WI38 (cell line): ENCODE results near the gene ELMO1.

Experiments used
- H3K4me3 ChIP-seq: 2 replicates; pipeline ENCODE4 v1.5.1; 2011; ENCODE audit warnings: low read depth, mild to moderate bottlenecking, control low read depth, low read length
- TF ChIP-seq, protein P1 (sequence below): IDR thresholded peaks from 2 replicates; pipeline ENCODE4 v1.5.1; 2012; ENCODE audit warnings: low read depth, mild to moderate bottlenecking, control low read depth, low read length

The ELMO1 gene, protein sequence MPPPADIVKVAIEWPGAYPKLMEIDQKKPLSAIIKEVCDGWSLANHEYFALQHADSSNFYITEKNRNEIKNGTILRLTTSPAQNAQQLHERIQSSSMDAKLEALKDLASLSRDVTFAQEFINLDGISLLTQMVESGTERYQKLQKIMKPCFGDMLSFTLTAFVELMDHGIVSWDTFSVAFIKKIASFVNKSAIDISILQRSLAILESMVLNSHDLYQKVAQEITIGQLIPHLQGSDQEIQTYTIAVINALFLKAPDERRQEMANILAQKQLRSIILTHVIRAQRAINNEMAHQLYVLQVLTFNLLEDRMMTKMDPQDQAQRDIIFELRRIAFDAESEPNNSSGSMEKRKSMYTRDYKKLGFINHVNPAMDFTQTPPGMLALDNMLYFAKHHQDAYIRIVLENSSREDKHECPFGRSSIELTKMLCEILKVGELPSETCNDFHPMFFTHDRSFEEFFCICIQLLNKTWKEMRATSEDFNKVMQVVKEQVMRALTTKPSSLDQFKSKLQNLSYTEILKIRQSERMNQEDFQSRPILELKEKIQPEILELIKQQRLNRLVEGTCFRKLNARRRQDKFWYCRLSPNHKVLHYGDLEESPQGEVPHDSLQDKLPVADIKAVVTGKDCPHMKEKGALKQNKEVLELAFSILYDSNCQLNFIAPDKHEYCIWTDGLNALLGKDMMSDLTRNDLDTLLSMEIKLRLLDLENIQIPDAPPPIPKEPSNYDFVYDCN

DNA sequence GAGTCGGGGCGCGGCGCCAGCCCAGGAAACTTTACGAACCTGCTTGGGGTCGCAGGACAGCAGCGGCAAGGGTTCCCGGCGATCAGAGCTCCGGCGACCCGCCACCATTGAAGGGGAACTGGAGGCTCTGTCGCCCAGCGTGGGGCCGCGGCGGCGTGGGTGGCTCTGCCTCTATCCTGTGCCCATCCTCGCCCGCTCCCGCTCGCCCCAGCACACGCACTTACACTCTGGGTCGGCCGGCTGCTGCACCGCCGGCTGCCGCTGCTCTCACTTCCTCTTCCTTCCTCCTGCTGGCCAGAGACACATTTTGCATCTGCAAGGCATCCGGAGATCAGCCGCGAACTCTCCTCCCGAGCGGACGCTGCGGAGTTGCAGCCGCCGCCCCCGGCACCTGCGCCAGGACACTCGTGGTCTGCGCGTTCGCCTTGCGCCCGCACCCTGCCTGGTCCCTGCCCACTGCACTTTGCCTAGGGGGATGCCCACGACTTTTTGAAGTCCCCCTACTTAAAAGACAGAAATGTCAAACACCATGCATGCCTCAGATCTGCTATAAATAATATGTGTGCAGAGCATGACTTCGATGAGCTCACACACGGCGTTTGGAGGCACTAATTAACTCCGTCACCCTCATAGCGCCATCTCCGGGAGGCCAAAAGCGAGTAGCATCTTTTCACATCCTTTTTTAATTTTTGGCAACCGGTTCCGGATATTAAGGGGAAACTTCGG lies at the start of gene ELMO1:
TSS of gene ELMO1 (minus strand) at position 229 of the 726 bp plus-strand sequence. CDS start 106,174 bp downstream, outside the sequence.
- no peak within 1 kb of the TSS for H3K4me3 ChIP-seq
- TF ChIP-seq, protein P1, sequence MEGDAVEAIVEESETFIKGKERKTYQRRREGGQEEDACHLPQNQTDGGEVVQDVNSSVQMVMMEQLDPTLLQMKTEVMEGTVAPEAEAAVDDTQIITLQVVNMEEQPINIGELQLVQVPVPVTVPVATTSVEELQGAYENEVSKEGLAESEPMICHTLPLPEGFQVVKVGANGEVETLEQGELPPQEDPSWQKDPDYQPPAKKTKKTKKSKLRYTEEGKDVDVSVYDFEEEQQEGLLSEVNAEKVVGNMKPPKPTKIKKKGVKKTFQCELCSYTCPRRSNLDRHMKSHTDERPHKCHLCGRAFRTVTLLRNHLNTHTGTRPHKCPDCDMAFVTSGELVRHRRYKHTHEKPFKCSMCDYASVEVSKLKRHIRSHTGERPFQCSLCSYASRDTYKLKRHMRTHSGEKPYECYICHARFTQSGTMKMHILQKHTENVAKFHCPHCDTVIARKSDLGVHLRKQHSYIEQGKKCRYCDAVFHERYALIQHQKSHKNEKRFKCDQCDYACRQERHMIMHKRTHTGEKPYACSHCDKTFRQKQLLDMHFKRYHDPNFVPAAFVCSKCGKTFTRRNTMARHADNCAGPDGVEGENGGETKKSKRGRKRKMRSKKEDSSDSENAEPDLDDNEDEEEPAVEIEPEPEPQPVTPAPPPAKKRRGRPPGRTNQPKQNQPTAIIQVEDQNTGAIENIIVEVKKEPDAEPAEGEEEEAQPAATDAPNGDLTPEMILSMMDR: no peak

DNA sequence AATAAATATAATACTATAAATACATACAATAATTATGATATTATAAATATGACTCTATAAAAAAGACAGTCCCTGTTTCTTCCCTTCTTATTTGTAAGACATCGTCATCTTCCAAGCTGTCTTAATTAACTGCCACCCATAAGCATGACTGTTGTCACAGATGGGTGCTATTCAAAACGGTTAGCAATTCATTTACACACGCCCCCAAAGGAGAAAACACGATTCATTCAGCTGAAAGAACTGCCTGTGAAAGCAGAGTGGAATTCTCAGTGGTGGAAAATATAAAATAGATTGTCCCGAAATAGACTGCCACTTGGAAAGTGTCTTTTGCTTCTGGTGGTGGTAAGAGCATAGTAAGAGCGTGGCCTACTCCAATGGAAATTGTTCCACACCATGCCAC lies 48.9 kb upstream of the ELMO1 start:
- TF ChIP-seq, protein P1: no peak
- no peak overlapping the region for H3K4me3 ChIP-seq

DNA sequence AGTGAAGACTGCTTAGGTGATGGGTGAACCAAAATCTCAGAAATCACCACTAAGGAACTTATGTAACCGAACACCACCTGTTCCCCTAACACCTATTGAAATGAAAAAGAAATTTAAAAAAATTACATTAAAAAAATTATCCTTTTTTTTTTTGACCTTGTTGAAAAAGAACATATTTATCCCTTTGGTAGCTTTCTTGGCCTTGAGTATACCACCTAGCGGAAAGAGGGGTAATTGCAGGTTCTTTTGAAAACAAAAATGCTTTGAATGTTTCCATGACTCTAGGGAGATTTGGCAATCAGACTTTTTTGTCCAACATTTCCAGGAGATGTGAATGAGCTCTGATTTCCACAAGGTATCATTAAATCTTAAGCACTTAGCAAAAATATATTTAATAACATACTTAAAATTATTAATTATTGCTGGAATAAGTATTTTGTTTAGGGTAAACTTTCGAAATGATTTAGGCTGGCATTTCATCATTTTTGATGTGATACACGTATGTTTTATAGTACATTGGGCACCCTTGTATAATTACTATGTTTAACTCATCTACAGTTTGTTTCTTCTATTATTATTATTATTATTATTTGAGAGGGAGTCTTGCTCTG lies 47.0 kb upstream of the ELMO1 start:
- TF ChIP-seq, protein P1: no peak
- no peak overlapping the region for H3K4me3 ChIP-seq

DNA sequence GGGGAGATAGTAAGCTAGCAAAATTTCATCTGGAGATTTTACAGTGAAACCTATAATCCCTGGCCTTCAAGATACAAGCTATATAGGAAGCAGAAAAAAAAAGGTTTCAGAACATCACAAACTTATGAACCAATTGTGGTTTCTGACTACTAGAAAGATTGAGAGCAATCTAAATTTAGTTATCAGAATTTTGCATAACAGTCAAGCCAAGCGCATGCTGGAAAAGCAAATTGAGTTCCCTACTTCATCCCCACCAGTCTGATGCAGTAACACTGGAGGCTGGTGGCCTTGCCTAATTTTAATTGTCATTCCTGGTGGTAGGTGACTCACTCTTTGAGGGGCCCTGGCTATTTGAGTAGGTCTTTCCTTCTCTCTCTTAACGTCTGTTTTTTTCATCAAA lies 46.3 kb upstream of the ELMO1 start:
- H3K4me3 ChIP-seq: no peak overlapping the region
- TF ChIP-seq, protein P1: no peak

DNA sequence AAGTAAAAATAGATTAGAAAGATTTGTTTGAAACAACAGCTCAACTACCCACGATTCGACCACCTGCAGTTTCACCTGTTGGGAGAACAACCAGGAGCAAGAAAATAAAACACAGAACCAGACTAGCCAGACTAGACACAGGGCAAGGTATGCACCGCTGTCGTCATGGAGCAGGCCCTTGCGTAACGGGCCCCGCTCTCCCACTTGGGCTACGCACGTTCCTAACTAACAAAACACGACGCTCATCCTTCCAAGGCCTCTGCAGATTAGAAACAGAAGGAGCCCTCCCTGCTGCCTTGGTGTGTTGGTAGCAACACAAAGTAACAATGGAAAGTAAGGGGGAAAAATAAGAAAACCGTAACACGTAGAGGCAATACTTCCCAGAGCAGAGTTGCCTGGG lies 45.1 kb upstream of the ELMO1 start:
- TF ChIP-seq, protein P1: no peak
- no peak overlapping the region for H3K4me3 ChIP-seq

DNA sequence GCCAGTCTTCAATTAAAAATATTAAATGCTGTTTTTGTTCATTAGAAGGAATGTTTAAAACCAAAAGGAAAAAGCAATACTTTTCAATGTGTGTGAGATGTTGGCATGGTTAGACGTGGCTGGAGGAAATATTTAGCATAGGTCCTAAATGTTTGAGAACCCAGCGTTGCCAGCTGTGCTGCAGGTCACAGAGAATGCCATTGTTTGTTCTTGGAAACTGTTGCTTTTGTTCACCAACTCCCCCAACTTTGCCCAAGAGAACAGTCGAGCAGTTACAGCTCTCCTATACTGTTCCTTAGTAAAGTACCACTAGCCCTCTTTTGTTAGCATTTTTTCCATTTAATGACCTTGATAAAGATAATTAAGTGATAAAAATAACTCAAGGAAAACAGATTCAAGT lies 44.5 kb upstream of the ELMO1 start:
- no peak overlapping the region for H3K4me3 ChIP-seq
- TF ChIP-seq, protein P1: no peak
